ENCODE measurements around the gene TRH.
"Not testable (repeated sequence)": the region's sequence is repeated elsewhere in the genome, so short reads cannot be mapped to it uniquely, and the experiment has no call there.

The TRH gene

GRCh38 chr3:130013246-130013645 is 38.7 kb downstream of the TRH start:
- DNase-seq: not testable (repeated sequence)

- DNase-seq: no peak
These were observed 40.0 kb downstream of the TRH start for GRCh38 chr3:130014526-130014925.

- DNase-seq: not testable (repeated sequence)
These were observed 43.1 kb downstream of the TRH start for GRCh38 chr3:130017661-130018060.

- DNase-seq: not testable (repeated sequence)
These were observed 51.8 kb downstream of the TRH start for GRCh38 chr3:130026146-130026829.

- not testable (repeated sequence) for DNase-seq
These were observed 52.9 kb downstream of the TRH start for GRCh38 chr3:130027437-130027836.
